Measurements from ENCODE around the gene MT1H. TPM values are rescaled to one million over a fixed set of nuclear protein-coding genes. Genes with fewer than 3 reads are reported as not detected.

Gene MT1H
- total and polyA plus RNA-seq, 2 of the 13 experiments (the other 11 are each of a cell fraction or from before 2014, with no cell fraction given): 0.60 TPM; not detected in 1

DNA sequence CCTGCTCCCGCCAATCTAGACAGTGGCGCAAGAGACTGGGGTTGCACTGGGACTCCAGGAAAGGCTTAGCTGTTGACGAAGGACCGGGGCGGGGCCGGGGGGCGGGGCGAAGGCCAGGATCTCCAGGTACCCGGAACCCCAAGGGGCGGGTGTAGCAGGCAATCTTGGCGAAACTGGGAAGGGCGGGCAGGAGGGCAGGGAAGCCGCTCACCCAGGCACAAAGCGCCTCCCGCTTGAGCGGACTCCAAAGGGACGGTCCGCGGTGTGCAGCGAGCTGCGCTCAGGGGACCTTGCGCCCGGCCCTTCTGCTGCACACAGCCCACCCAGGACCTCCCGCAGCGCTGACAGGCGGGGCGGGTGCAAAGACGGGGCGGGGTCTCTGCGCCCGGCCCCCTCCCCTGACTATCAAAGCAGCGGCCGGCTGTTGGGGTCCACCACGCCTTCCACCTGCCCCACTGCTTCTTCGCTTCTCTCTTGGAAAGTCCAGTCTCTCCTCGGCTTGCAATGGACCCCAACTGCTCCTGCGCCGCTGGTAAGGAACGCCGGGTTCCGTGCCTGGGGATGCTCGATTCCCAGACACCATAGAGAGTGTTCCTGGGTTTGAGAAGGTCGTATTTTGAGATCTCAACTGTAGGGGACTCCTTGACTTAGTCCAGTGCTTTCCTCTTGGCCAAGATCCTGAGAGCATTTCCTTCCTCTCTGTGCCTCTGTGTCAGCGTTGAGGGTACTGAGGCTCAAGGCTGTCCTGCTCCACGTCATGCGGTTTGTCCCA is 11.9 kb upstream of the MT1H start, which contains the start of gene MT1F (continued):
- TF ChIP-seq, protein P1, sequence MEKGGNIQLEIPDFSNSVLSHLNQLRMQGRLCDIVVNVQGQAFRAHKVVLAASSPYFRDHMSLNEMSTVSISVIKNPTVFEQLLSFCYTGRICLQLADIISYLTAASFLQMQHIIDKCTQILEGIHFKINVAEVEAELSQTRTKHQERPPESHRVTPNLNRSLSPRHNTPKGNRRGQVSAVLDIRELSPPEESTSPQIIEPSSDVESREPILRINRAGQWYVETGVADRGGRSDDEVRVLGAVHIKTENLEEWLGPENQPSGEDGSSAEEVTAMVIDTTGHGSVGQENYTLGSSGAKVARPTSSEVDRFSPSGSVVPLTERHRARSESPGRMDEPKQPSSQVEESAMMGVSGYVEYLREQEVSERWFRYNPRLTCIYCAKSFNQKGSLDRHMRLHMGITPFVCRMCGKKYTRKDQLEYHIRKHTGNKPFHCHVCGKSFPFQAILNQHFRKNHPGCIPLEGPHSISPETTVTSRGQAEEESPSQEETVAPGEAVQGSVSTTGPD (CRISPR knock-in tag; IDR thresholded peaks at IDR 0.05): no peak
- TF ChIP-seq ELF1 (CRISPR knock-in tag; IDR thresholded peaks at IDR 0.05) (0 out of 2 replicates have a peak, but pooled peaks have one; percentile 37), ZFAT (CRISPR knock-in tag; conservative IDR thresholded peaks at IDR 0.05) (no peak), ZMYM3 (CRISPR knock-in tag; IDR thresholded peaks at IDR 0.05) (peak; percentile 42; the same call in 1 of the 2 replicates), POLR2AphosphoS2 (IDR thresholded peaks at IDR 0.05; ENCODE audit: low read depth, low read length) (no peak), ZNF317 (CRISPR knock-in tag; IDR thresholded peaks at IDR 0.05) (0 out of 2 replicates have a peak, but pooled peaks have one; percentile 46), DNMT1 (CRISPR knock-in tag; IDR thresholded peaks at IDR 0.05) (peak; percentile 81; the same call in 1 of the 2 replicates), CAMTA2 (CRISPR knock-in tag; IDR thresholded peaks at IDR 0.05; ENCODE audit: borderline replicate concordance) (0 out of 2 replicates have a peak, but pooled peaks have one; percentile 70), ZNF777 (CRISPR knock-in tag; IDR thresholded peaks at IDR 0.05) (peak; percentile 35), NFYB (CRISPR knock-in tag; IDR thresholded peaks at IDR 0.05) (peak; percentile 23; the same call in 1 of the 2 replicates), ATF7-NPFF (CRISPR knock-in tag; IDR thresholded peaks at IDR 0.05; ENCODE audit: low read depth) (no peak; the same call in 1 of the 2 replicates), MEIS1 (CRISPR knock-in tag; IDR thresholded peaks at IDR 0.05; ENCODE audit: borderline replicate concordance) (0 out of 2 replicates have a peak, but pooled peaks have one; percentile 14), HOXD1 (CRISPR knock-in tag; IDR thresholded peaks at IDR 0.05) (no peak), GLI4 (CRISPR knock-in tag; IDR thresholded peaks at IDR 0.05; ENCODE audit: borderline replicate concordance) (no peak), ZNF235 (CRISPR knock-in tag; IDR thresholded peaks at IDR 0.05; ENCODE audit: borderline replicate concordance) (peak; percentile 64; the same call in 1 of the 2 replicates), SALL1 (CRISPR knock-in tag; IDR thresholded peaks at IDR 0.05) (peak; percentile 36), ZNF550 (CRISPR knock-in tag; IDR thresholded peaks at IDR 0.05; ENCODE audit: borderline replicate concordance) (no peak), MEF2D (CRISPR knock-in tag; IDR thresholded peaks at IDR 0.05) (0 out of 2 replicates have a peak, but pooled peaks have one; percentile 30), BRCA1 (CRISPR knock-in tag; IDR thresholded peaks at IDR 0.05) (no peak), HMG20B (CRISPR knock-in tag; conservative IDR thresholded peaks at IDR 0.05) (peak; percentile 38; the same call in 1 of the 2 replicates), ZNF343 (CRISPR knock-in tag; IDR thresholded peaks at IDR 0.05) (no peak), EEA1 (CRISPR knock-in tag; IDR thresholded peaks at IDR 0.05; ENCODE audit: borderline replicate concordance) (0 out of 2 replicates have a peak, but pooled peaks have one; percentile 63)
- TF ChIP-seq, protein P2, sequence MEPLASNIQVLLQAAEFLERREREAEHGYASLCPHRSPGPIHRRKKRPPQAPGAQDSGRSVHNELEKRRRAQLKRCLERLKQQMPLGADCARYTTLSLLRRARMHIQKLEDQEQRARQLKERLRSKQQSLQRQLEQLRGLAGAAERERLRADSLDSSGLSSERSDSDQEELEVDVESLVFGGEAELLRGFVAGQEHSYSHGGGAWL (CRISPR knock-in tag; IDR thresholded peaks at IDR 0.05): peak; percentile 42; the same call in 1 of the 2 replicates
- TF ChIP-seq, protein P3, sequence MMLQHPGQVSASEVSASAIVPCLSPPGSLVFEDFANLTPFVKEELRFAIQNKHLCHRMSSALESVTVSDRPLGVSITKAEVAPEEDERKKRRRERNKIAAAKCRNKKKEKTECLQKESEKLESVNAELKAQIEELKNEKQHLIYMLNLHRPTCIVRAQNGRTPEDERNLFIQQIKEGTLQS (CRISPR knock-in tag; IDR thresholded peaks at IDR 0.05): no peak
- TF ChIP-seq, protein P4, sequence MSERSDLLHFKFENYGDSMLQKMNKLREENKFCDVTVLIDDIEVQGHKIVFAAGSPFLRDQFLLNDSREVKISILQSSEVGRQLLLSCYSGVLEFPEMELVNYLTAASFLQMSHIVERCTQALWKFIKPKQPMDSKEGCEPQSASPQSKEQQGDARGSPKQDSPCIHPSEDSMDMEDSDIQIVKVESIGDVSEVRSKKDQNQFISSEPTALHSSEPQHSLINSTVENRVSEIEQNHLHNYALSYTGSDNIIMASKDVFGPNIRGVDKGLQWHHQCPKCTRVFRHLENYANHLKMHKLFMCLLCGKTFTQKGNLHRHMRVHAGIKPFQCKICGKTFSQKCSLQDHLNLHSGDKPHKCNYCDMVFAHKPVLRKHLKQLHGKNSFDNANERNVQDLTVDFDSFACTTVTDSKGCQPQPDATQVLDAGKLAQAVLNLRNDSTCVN (CRISPR knock-in tag; IDR thresholded peaks at IDR 0.05; ENCODE audit: borderline replicate concordance): 0 out of 2 replicates have a peak, but pooled peaks have one; percentile 24
- TF ChIP-seq, protein P5, sequence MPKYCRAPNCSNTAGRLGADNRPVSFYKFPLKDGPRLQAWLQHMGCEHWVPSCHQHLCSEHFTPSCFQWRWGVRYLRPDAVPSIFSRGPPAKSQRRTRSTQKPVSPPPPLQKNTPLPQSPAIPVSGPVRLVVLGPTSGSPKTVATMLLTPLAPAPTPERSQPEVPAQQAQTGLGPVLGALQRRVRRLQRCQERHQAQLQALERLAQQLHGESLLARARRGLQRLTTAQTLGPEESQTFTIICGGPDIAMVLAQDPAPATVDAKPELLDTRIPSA (CRISPR knock-in tag; IDR thresholded peaks at IDR 0.05; ENCODE audit: borderline replicate concordance): no peak

Measured in HepG2 (cell line).